Measurements from ENCODE around the gene FUT2.

DNA sequence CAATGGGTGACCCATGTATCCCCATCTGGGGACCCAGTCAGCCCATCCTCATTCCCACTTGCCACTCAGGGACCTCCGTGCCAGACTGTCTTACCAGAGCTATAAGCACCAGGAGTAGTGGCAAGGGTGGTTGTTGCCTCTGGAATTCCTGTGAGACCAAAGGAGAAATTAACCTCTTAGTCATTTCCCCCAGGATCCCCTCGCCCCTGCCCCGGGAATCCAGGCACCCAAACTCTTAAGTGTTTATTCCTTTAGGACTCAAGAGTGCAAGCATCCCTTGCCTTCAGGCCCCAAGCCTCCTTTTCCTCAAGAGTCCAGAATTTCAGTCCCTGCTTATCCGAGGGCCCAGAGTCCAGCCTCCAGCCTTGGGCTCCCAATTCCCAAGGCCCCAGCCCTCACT lies 32.1 kb upstream of the FUT2 start:
- TF ChIP-seq, protein P1, sequence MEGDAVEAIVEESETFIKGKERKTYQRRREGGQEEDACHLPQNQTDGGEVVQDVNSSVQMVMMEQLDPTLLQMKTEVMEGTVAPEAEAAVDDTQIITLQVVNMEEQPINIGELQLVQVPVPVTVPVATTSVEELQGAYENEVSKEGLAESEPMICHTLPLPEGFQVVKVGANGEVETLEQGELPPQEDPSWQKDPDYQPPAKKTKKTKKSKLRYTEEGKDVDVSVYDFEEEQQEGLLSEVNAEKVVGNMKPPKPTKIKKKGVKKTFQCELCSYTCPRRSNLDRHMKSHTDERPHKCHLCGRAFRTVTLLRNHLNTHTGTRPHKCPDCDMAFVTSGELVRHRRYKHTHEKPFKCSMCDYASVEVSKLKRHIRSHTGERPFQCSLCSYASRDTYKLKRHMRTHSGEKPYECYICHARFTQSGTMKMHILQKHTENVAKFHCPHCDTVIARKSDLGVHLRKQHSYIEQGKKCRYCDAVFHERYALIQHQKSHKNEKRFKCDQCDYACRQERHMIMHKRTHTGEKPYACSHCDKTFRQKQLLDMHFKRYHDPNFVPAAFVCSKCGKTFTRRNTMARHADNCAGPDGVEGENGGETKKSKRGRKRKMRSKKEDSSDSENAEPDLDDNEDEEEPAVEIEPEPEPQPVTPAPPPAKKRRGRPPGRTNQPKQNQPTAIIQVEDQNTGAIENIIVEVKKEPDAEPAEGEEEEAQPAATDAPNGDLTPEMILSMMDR (IDR thresholded peaks at IDR 0.05 in 4 of 5, conservative IDR thresholded peaks at IDR 0.05 in 1 of 5): no peak
- TF ChIP-seq POLR2A (IDR thresholded peaks at IDR 0.05): no peak
